Retinal pigment epithelial cell (primary cell): ENCODE results near the gene COL16A1.

Experiments
- DNase-seq: peaks from one replicate; pipeline ENCODE4 v3.0.0-alpha.2; 2010; ENCODE audit warnings: low read depth
- H3K4me3 ChIP-seq: 2 replicates; pipeline ENCODE4 v1.5.1; 2011; ENCODE audit warnings: mild to moderate bottlenecking, low read length, control low read depth, moderate library complexity
- CTCF ChIP-seq: conservative IDR thresholded peaks from 2 replicates; pipeline ENCODE4 v1.5.1; 2011; ENCODE audit warnings: low read depth, low read length, control low read depth, inconsistent platforms

COL16A1 gene

GRCh38 chr1:31620631-31621497, 83.0 kb downstream of the COL16A1 start:
- no peak for DNase-seq
- TF ChIP-seq CTCF = no peak
- H3K4me3 ChIP-seq = no peak overlapping the region

GRCh38 chr1:31618916-31619846, 84.6 kb downstream of the COL16A1 start:
- no peak overlapping the region for H3K4me3 ChIP-seq
- no peak for TF ChIP-seq CTCF
- no peak for DNase-seq

DNA sequence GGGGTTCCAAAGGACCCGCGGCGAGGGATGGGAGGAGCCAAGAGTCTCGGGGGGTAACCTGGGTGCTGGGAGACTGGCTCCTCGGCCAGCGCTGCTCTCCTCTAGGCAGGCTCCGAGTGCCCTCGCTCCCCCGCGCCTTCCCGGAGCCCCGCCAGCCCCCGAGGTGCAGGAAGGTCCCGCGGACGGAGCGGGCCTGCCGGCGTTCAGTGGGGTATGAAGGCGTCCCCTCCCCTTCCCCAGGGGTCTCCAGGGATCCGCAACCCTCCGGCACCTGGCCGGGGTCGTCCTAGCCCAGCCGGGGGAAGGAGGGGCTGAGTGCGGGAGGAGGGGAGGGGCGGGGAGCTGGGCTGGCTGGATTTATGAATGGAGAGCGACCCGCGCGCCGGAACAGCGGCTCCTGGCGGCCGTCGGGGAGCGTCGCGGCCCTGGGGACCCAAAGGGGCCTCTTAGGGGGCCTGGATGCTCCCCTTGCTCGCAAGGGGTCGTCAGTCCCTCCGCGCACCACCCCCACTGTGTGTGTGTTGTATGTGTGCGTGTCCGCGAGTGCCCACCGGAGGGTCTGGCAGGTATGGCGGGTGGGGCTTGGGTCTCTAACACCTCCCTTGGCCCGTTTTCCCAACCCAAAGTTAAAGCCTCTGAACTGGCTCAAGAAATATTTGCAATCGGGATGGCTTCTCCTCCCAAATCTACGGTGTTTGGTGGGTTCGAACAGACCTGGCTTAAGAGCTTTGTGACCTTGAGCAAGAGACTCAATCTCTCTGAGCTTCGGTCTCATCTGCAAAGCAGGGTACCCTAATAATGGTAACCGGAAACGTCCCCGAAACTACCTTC, 85.7 kb downstream of the COL16A1 start:
- TF ChIP-seq CTCF = peak; percentile 80
- DNase-seq = no peak
- H3K4me3 ChIP-seq = peak overlapping the region; percentile 56

DNA sequence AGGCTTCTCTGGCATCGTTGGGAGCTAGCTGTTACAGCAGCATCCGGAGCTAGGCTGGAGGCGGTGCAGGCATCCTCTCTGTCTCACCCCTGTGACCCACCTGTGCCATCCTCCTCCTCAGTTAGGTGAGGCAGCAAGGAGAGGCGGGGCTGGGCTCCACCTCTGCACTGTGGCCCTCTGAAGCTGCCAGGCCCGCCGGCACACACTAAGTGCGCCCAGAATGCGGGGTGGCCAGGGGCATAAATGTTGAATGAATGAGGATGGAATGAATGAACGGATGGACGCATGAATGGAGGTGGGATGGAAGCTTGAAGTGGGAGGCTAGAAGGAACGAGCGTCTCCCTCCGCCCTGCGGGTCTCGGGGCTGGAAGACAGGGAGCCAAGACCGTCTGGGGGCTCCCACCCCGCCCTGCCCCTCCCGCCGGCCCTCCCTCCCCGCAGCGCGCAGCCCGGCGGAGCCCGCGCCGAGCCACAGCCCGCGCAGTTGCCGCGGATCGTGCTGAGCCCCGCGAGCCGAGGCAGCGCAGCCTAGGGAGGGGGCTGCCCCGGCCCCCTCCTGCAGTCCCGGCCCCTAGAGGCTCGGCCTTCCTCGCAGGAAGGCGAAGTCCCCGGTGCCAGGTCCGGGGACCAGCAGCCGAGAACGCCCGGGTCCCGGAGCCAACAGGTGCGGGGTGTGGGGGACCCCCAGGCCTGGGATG, 86.5 kb downstream of the COL16A1 start, which contains the start of gene HCRTR1:
Gene HCRTR1 (plus strand): TSS at position 472 of the 698 bp plus-strand sequence. CDS start 1,504 bp downstream, outside the sequence.
- peak within 1 kb of the TSS; percentile 56 for H3K4me3 ChIP-seq
- no peak for TF ChIP-seq CTCF
- no peak for DNase-seq

- no peak for TF ChIP-seq CTCF
- DNase-seq = no peak
- no peak overlapping the region for H3K4me3 ChIP-seq
Observed at GRCh38 chr1:31615939-31616338, 87.9 kb downstream of the COL16A1 start.

GRCh38 chr1:31615414-31615813, 88.4 kb downstream of the COL16A1 start:
- H3K4me3 ChIP-seq = no peak overlapping the region
- TF ChIP-seq CTCF = no peak
- DNase-seq = no peak
